ENCODE measurements around the gene OR52K2. TPM values are rescaled to one million over a fixed set of nuclear protein-coding genes. Genes with fewer than 3 reads are reported as not detected.

OR52K2 gene
- total RNA-seq, 2 donors from 2014 or later: not detected

- no peak overlapping the region for H3K27ac ChIP-seq
- no peaks in the 10 kb centered on the region for H3K36me3 ChIP-seq
- TF ChIP-seq CTCF (IDR thresholded peaks at IDR 0.05): no peak
- no peak overlapping the region for H3K4me3 ChIP-seq
- no peaks in the 10 kb centered on the region for H3K27me3 ChIP-seq
- no peak for DNase-seq (ENCODE audit: low spot score)
- H3K9me3 ChIP-seq: peaks cover 0 to 8% of the 10 kb centered on the region in 2 donors
- H3K4me1 ChIP-seq: no peaks in the 10 kb centered on the region
These were observed 16.3 kb downstream of the OR52K2 start for GRCh38 chr11:4465407-4465806.

GRCh38 chr11:4466131-4466870, 17.2 kb downstream of the OR52K2 start:
- Histone ChIP-seq H3K27me3 (no peaks in the 10 kb centered on the region), H3K9me3 (peaks cover 0 to 8% of the 10 kb centered on the region in 2 donors), H3K4me3 (no peak overlapping the region), H3K27ac (no peak overlapping the region), H3K4me1 (no peaks in the 10 kb centered on the region), H3K36me3 (no peaks in the 10 kb centered on the region)
- TF ChIP-seq CTCF (IDR thresholded peaks at IDR 0.05): no peak
- no peak for DNase-seq (ENCODE audit: low spot score)

DNA sequence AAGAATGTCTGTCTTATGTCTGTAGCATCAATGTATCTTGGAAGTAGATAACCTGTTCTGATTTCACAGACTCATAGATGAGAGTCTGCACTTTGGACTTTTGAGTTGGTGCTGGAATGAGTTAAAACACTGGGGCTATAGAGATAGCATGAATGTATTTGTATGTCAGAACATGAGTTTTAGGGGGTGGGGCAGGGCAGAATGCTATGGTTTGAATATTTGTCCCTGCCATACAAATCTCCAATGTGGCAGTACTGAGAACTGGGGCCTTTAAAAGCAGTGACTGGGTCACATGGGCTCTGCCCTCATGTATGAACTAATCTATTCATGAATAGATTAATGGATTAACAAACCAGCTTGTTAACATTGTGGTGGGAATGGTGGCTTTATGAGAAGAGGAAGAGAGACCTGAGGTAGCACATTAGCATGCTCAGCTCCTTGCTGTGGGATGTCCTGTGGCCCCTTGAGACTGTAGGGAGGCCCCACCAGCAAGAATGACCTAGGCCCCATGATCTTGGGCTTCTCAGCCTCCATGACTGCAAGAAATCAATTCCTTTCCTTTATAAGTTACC, 17.9 kb downstream of the OR52K2 start:
- Histone ChIP-seq H3K27me3 (no peaks in the 10 kb centered on the region), H3K4me1 (no peaks in the 10 kb centered on the region), H3K36me3 (no peaks in the 10 kb centered on the region), H3K9me3 (peaks cover 0 to 8% of the 10 kb centered on the region in 2 donors), H3K27ac (no peak overlapping the region), H3K4me3 (no peak overlapping the region)
- TF ChIP-seq CTCF (IDR thresholded peaks at IDR 0.05): no peak
- no peak for DNase-seq (ENCODE audit: low spot score)

DNA sequence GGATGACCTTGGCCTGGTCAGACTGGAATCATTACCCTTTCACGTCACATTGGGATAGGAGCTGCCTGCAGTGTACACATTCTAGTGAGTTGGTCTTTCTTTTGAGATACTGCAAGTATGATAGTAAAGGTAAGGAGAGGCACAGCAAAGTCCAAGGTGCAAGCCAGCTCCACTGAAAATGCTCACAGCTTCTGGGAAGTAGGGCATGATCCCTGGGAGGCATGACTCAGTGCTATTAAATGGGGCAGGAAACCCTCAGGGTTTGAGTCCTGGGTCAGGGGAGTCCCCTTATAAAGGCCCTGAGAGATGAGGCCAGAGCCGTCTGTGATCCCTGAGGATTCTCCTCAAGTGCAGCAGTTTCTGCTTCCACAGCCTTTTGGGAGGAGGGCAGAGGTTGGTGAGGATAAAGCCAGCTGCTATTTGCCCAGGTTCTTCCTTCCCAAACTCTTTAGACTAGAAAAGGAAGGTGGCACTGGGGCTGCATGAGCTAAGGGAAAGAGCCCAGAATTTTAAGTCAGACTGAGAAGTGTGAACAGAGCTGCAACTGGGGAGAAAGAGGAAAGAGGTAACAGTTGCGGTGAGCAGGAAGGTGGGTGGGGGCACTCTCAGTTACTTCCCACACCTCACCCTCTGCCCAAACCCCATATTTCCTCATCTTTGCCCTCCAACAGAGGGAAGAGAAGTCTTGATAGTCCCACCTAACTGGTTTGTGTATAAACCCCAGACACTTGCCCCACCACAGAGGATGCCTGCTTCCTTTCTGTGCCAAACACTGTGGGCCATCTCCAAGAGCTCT, 18.9 kb downstream of the OR52K2 start:
- Histone ChIP-seq H3K4me1 (no peaks in the 10 kb centered on the region), H3K27ac (no peak overlapping the region), H3K36me3 (no peaks in the 10 kb centered on the region), H3K4me3 (no peak overlapping the region), H3K9me3 (peaks cover 0 to 8% of the 10 kb centered on the region in 2 donors), H3K27me3 (no peaks in the 10 kb centered on the region)
- DNase-seq (ENCODE audit: low spot score): no peak
- no peak for TF ChIP-seq CTCF (IDR thresholded peaks at IDR 0.05)

- Histone ChIP-seq H3K9me3 (no peaks in the 10 kb centered on the region), H3K36me3 (no peaks in the 10 kb centered on the region), H3K4me1 (no peaks in the 10 kb centered on the region), H3K27ac (no peak overlapping the region), H3K27me3 (no peaks in the 10 kb centered on the region), H3K4me3 (no peak overlapping the region)
- TF ChIP-seq CTCF (IDR thresholded peaks at IDR 0.05): no peak
- no peak for DNase-seq (ENCODE audit: low spot score)
These were observed 30.5 kb downstream of the OR52K2 start for GRCh38 chr11:4479644-4480043.
